WERI-Rb-1 (cell line): ENCODE data around the gene TRPM3.

Experiments used
- DNase-seq: peaks from one replicate; pipeline ENCODE4 v3.0.0-alpha.2; 2020
- H3K27ac ChIP-seq: fragments of 250-450 bp; sonication (Bioruptor Pico); 2 replicates; pipeline ENCODE4 v1.5.1; 2020; ENCODE audit warnings: mild to moderate bottlenecking, moderate library complexity
- H3K27me3 ChIP-seq: fragments of 250-450 bp; sonication (Bioruptor Pico); 2 replicates; pipeline ENCODE4 v1.5.1; 2021; ENCODE audit warnings: mild to moderate bottlenecking, low read depth, moderate library complexity; ENCODE audit not compliant: insufficient read depth, severe bottlenecking
- H3K36me3 ChIP-seq: fragments of 250-450 bp; sonication (Bioruptor Pico); 2 replicates; pipeline ENCODE4 v1.5.1; 2020; ENCODE audit warnings: mild to moderate bottlenecking, moderate library complexity
- H3K4me3 ChIP-seq: 2 replicates; pipeline ENCODE4 v1.5.1; 2011; ENCODE audit warnings: low read depth, mild to moderate bottlenecking, control low read depth, low read length
- H3K9me3 ChIP-seq: fragments of 250-450 bp; sonication (Bioruptor Pico); 2 replicates; pipeline ENCODE4 v1.5.1; 2021; ENCODE audit warnings: mild to moderate bottlenecking, moderate library complexity; ENCODE audit not compliant: severe bottlenecking
- CTCF ChIP-seq: IDR thresholded peaks from 2 replicates; pipeline ENCODE4 v1.5.1; 2011; ENCODE audit warnings: low read depth, mild to moderate bottlenecking, control low read depth, inconsistent platforms, low read length

The TRPM3 gene

DNA sequence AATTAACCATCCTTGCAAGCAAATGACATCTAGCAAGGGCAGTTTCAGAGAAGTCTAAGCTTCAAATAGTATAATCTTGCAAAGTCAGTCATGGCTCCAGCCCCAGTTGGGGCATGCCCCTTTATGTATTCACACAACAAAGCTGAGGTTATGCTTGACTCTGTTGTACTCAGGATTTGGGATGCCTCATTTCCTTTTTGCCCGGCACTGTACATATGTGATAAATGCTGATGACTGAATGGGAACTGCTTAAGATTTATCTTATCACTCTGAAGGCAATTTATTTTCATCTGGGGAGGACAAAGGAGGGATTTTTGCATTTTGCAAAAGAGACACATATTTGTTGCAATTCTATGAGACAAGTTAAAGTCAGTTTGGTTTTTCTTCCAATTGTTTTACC is 219.2 kb downstream of the TRPM3 start:
- no peak for TF ChIP-seq CTCF
- no peak overlapping the region for H3K27ac ChIP-seq
- H3K4me3 ChIP-seq: no peak overlapping the region
- H3K27me3 ChIP-seq: no peaks in the 10 kb centered on the region
- H3K36me3 ChIP-seq: no peaks in the 10 kb centered on the region
- no peak for DNase-seq
- H3K9me3 ChIP-seq: no peaks in the 10 kb centered on the region

DNA sequence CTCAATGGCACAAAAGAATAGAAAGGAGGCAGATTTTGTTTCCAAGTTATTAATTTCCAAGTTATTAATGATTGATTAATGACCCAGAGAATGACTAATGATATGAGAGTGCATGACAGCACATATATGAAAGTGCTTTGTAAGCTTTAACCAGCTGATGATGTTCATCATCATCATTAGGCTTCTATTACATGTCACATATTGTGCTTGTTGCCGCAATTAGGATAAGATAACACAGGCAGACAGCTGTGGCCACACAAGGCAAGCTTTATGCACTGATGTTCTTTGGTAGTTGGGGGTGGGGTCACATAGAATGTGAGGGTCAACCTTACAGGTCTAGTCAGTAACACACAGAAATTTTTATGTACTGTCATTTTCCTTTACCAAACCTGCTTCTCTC is 219.7 kb downstream of the TRPM3 start:
- H3K27me3 ChIP-seq: no peaks in the 10 kb centered on the region
- H3K4me3 ChIP-seq: no peak overlapping the region
- no peak for TF ChIP-seq CTCF
- H3K27ac ChIP-seq: no peak overlapping the region
- no peak for DNase-seq
- no peaks in the 10 kb centered on the region for H3K9me3 ChIP-seq
- no peaks in the 10 kb centered on the region for H3K36me3 ChIP-seq

- no peak for TF ChIP-seq CTCF
- DNase-seq: no peak
- H3K36me3 ChIP-seq: no peaks in the 10 kb centered on the region
These were observed 220.4 kb downstream of the TRPM3 start for GRCh38 chr9:70901013-70901412.

GRCh38 chr9:70893580-70894122 is 227.8 kb downstream of the TRPM3 start:
- H3K36me3 ChIP-seq: no peaks in the 10 kb centered on the region
- no peak for DNase-seq
- H3K4me3 ChIP-seq: no peak overlapping the region
- no peaks in the 10 kb centered on the region for H3K27me3 ChIP-seq
- no peak overlapping the region for H3K27ac ChIP-seq
- TF ChIP-seq CTCF: no peak
- H3K9me3 ChIP-seq: no peaks in the 10 kb centered on the region

More at GRCh38 chr9:70901013-70901412, 220.4 kb downstream of the TRPM3 start:
- Histone ChIP-seq H3K4me3 (no peak overlapping the region), H3K27me3 (no peaks in the 10 kb centered on the region), H3K9me3 (no peaks in the 10 kb centered on the region), H3K27ac (no peak overlapping the region)

DNA sequence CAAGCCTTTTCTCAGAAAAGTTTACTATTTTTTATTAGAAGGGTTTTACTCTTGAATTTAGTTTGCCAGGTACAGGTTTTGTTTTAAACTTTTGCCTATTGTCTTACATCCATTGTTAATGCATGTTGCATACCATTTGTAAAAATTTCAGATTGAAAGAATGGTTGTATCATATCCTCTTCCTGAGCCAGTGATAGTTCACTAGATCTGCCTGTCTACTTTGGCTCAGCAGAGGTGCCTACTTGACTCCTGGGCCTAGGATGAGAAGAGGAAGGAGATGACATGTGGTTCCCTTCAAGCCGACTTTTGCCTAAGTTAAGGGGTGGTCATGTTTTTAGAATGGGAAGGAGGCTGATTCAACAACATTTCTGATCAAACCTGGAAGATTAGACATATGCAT is 232.9 kb downstream of the TRPM3 start:
- DNase-seq: no peak
- Histone ChIP-seq H3K4me3 (no peak overlapping the region), H3K27ac (no peak overlapping the region), H3K36me3 (no peaks in the 10 kb centered on the region), H3K27me3 (no peaks in the 10 kb centered on the region), H3K9me3 (no peaks in the 10 kb centered on the region)
- no peak for TF ChIP-seq CTCF

- Histone ChIP-seq H3K27me3 (no peaks in the 10 kb centered on the region), H3K4me3 (no peak overlapping the region), H3K9me3 (no peaks in the 10 kb centered on the region), H3K27ac (no peak overlapping the region), H3K36me3 (no peaks in the 10 kb centered on the region)
- DNase-seq: no peak
- TF ChIP-seq CTCF: no peak
These were observed 233.6 kb downstream of the TRPM3 start for GRCh38 chr9:70887826-70888225.
